ENCODE measurements around the gene ANKLE1.

The ANKLE1 gene

DNA sequence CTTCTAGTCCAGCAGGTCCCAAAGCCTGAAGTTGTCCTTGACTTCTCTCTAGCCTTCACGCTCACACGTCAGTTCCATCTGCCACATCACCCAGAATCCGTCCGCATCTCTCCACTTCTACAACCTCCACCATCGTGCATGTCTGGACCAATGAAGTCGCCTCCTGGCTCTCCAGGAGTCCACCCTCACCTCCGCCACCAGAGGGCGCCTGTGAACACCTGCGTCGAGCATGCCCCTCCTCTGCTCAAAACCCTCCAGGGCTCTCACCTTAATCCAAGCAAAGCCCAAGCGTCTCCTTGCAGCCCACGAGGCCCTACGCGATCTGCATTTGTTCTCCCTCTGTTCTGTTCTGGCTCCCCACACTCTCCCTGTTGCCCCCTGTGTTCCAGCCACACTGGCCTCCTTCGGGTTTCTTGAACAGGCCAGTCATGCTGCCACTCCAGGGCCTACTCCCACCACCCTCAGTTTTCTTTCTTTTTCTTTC, 20.8 kb upstream of the ANKLE1 start:
- 54% methylated on average over 15 of the region's 15 CpGs for WGBS (ENCODE audit: insufficient coverage)
- Histone ChIP-seq H3K4me3 (ENCODE audit: control insufficient read depth in 1 of 7, extremely low read depth in 1 of 7, insufficient read depth in 4 of 7, low read depth in 2 of 7, low read length in 6 of 7) (no peak overlapping the region), H3K27ac (ENCODE audit: insufficient read depth in 1 of 2, low read depth in 1 of 2, low read length in 2 of 2, poor library complexity in 1 of 2, severe bottlenecking in 2 of 2) (no peak overlapping the region), H3K4me1 (ENCODE audit: control extremely low read depth in 1 of 4, control insufficient read depth in 4 of 4, insufficient read depth in 4 of 4, low read length in 3 of 4) (peaks cover 0 to 11% (median 6%) of the 10 kb centered on the region in 4 experiments), H3K9me3 (ENCODE audit: control extremely low read depth in 1 of 5, control insufficient read depth in 4 of 5, insufficient read depth in 2 of 5, low read depth in 1 of 5, low read length in 4 of 5) (peaks cover 0 to 20% (median 12%) of the 10 kb centered on the region in 5 experiments), H3K36me3 (ENCODE audit: control insufficient read depth in 4 of 4, insufficient read depth in 4 of 4, low read length in 3 of 4) (no peaks in the 10 kb centered on the region), H3K27me3 (replicated peaks in 2 of 5; ENCODE audit: control insufficient read depth in 4 of 5, insufficient read depth in 5 of 5, low read length in 4 of 5) (no peaks in the 10 kb centered on the region)
- peak; percentile 82 to 92 (median 90) for DNase-seq
- POLR2A ChIA-PET = no interaction called here
- CTCF ChIA-PET = interaction anchor here (0.7 to 14.3 kb wide), 8 partner anchors 9 to 1333 kb away, joined by 3 to 183 read pairs (median 6); partner anchors contain the start of gene ANKLE1

DNA sequence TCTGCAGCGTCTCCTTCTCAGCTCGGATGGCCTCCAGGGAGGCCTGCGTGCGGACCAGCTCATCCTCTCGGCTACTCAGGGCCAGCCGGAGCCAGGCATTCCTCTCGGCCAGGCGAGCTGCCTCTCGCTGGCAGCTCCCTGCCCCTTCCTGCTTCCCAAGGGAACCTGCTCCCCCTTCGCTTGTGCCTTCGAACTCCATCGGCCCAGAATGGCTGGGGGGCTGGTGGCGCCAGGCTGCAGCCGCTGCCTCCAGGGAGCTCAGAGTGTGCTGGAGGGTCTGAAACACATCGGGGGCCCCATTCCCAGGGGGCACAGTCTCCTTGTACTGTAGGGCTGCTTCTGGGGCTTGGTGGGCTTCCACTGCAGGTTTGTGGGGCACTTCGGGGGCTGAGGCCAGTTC, 19.1 kb upstream of the ANKLE1 start:
- ChIA-PET CTCF (interaction anchor here (1.0 to 14.3 kb wide), 3 partner anchors 23 to 127 kb away, joined by 3 to 183 read pairs (median 3); partner anchors contain the start of gene ANKLE1), POLR2A (no interaction called here)
- Histone ChIP-seq H3K4me3 (ENCODE audit: control insufficient read depth in 1 of 7, extremely low read depth in 1 of 7, insufficient read depth in 4 of 7, low read depth in 2 of 7, low read length in 6 of 7) (no peak overlapping the region), H3K4me1 (ENCODE audit: control extremely low read depth in 1 of 4, control insufficient read depth in 4 of 4, insufficient read depth in 4 of 4, low read length in 3 of 4) (peaks cover 5 to 22% (median 15%) of the 10 kb centered on the region in 4 experiments), H3K9me3 (ENCODE audit: control extremely low read depth in 1 of 5, control insufficient read depth in 4 of 5, insufficient read depth in 2 of 5, low read depth in 1 of 5, low read length in 4 of 5) (peaks cover 0 to 20% (median 12%) of the 10 kb centered on the region in 5 experiments), H3K27ac (ENCODE audit: insufficient read depth in 1 of 2, low read depth in 1 of 2, low read length in 2 of 2, poor library complexity in 1 of 2, severe bottlenecking in 2 of 2) (no peak overlapping the region), H3K36me3 (ENCODE audit: control insufficient read depth in 4 of 4, insufficient read depth in 4 of 4, low read length in 3 of 4) (no peaks in the 10 kb centered on the region), H3K27me3 (replicated peaks in 2 of 5; ENCODE audit: control insufficient read depth in 4 of 5, insufficient read depth in 5 of 5, low read length in 4 of 5) (no peaks in the 10 kb centered on the region)
- DNase-seq = no peak
- 89% methylated on average over 8 of the region's 16 CpGs for WGBS (ENCODE audit: insufficient coverage)

DNA sequence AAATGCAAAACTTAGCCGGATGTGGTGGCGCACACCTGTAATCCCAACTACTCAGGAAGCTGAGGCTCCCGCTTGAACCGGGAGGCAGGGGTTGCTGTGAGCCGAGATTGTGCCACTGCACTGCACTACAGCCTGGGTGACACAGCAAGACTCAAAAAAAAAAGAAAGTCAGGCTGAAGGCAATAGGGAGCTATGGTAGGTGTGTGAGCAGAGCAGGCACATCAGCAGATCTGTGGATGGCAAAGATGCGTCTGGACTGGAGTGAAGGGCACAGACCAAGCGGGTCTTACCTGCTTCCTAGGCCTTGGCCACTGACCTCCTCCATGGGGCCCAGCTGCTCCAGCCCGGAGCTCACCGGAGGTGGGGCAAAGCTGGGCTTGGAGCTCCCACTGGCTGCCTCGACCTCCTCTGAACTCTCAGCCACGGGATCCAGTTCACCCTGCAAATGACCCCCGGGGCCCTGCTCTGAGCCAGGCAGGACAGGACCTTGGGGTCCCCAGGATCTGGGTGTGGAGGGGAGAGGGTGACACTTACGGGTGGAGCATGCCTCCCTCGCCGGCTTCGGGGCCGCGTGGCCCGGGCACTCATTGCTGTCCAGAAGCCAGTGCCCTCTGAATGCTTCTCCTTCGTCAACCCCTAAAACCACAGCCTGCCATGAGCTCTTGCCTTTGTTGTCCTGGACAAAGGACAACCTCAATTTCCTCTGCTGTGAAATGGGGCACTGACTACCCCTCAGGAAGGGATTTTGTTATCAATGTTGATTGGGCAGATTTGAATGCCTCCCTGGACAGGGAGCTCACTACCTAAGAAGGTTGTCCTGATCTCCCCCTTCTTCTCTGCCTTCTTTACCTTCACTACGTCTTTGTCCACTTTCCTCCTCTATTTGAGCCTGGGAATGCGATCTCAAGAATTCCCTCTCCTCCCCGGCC, 17.7 kb upstream of the ANKLE1 start:
- POLR2A ChIA-PET = no interaction called here
- Histone ChIP-seq H3K36me3 (ENCODE audit: control insufficient read depth in 4 of 4, insufficient read depth in 4 of 4, low read length in 3 of 4) (peaks cover 0 to 5% (median 2%) of the 10 kb centered on the region in 4 experiments), H3K27ac (ENCODE audit: insufficient read depth in 1 of 2, low read depth in 1 of 2, low read length in 2 of 2, poor library complexity in 1 of 2, severe bottlenecking in 2 of 2) (no peak overlapping the region), H3K4me1 (ENCODE audit: control extremely low read depth in 1 of 4, control insufficient read depth in 4 of 4, insufficient read depth in 4 of 4, low read length in 3 of 4) (peaks cover 10 to 34% (median 25%) of the 10 kb centered on the region in 4 experiments), H3K9me3 (ENCODE audit: control extremely low read depth in 1 of 5, control insufficient read depth in 4 of 5, insufficient read depth in 2 of 5, low read depth in 1 of 5, low read length in 4 of 5) (peaks cover 0 to 16% (median 11%) of the 10 kb centered on the region in 5 experiments), H3K4me3 (ENCODE audit: control insufficient read depth in 1 of 7, extremely low read depth in 1 of 7, insufficient read depth in 4 of 7, low read depth in 2 of 7, low read length in 6 of 7) (no peak overlapping the region), H3K27me3 (replicated peaks in 2 of 5; ENCODE audit: control insufficient read depth in 4 of 5, insufficient read depth in 5 of 5, low read length in 4 of 5) (no peaks in the 10 kb centered on the region)
- DNase-seq = no peak
- 96% methylated on average over 15 of the region's 23 CpGs for WGBS (ENCODE audit: insufficient coverage)
- CTCF ChIA-PET = interaction anchor here (0.6 to 14.3 kb wide), 8 partner anchors 8 to 1151 kb away, joined by 3 to 183 read pairs (median 4); partner anchors contain the start of gene ANKLE1

DNA sequence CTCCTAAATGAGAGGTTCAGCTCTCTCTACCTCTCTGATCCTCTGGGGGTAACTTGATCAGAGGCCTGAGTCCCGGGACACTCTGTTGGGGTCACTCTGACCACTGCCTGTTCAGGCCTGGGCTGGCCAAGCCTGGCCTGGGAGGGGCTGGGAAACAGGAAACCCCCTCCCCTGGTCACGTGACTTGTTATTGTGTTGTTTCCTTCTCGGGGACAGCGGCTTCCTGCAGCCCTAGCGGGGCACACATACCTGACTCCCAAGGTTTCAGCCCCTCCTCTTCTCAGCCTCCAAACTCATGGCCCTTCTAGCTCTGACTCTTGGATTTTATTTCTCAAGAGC, 17.1 kb upstream of the ANKLE1 start, which contains the start of gene USHBP1:
Gene USHBP1 (minus strand): TSS at position 105 of the 339 bp plus-strand sequence. CDS start 446 bp downstream, outside the sequence.
- H3K4me1 ChIP-seq (ENCODE audit: control extremely low read depth in 1 of 4, control insufficient read depth in 4 of 4, insufficient read depth in 4 of 4, low read length in 3 of 4) = peaks cover 10 to 34% (median 25%) of the 10 kb centered on the region in 4 experiments
- WGBS (ENCODE audit: insufficient coverage) = 27% methylated on average over 4 of the region's 5 CpGs
- H3K4me3 ChIP-seq (ENCODE audit: control insufficient read depth in 1 of 7, extremely low read depth in 1 of 7, insufficient read depth in 4 of 7, low read depth in 2 of 7, low read length in 6 of 7) = no peak within 1 kb of the TSS
- no peak within 1 kb of the TSS for H3K27ac ChIP-seq (ENCODE audit: insufficient read depth in 1 of 2, low read depth in 1 of 2, low read length in 2 of 2, poor library complexity in 1 of 2, severe bottlenecking in 2 of 2)
- H3K9me3 ChIP-seq (ENCODE audit: control extremely low read depth in 1 of 5, control insufficient read depth in 4 of 5, insufficient read depth in 2 of 5, low read depth in 1 of 5, low read length in 4 of 5) = peaks cover 0 to 10% (median 6%) of the 10 kb centered on the region in 5 experiments
- DNase-seq = no peak
- CTCF ChIA-PET = interaction anchor here (0.9 to 14.3 kb wide), 7 partner anchors 9 to 125 kb away, joined by 3 to 183 read pairs (median 4); partner anchors contain the start of gene ANKLE1
- no peaks in the 10 kb centered on the region for H3K27me3 ChIP-seq (replicated peaks in 2 of 5; ENCODE audit: control insufficient read depth in 4 of 5, insufficient read depth in 5 of 5, low read length in 4 of 5)
- peaks cover 0 to 7% (median 4%) of the 10 kb centered on the region in 4 experiments for H3K36me3 ChIP-seq (ENCODE audit: control insufficient read depth in 4 of 4, insufficient read depth in 4 of 4, low read length in 3 of 4)
- POLR2A ChIA-PET = no interaction called here

DNA sequence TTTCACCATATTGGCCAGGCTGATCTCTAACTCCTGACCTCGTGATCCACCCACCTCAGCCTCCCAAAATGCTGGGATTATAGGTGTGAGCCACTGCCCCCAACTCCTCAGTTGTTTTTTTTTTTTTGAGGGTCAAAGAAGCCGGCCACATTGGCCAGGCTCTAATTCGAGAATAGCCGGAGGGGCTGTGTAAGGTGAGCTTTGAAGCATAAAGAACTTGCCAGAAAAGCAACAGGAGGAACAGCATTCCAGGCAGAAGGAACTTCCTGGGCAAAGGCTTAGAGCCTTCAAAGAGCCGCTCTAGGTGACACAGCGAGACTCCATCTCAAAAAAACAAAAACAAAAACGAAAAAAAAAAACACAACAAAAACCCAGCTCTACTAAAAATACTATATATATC, 15.7 kb upstream of the ANKLE1 start:
- DNase-seq = no peak
- Histone ChIP-seq H3K4me1 (ENCODE audit: control extremely low read depth in 1 of 4, control insufficient read depth in 4 of 4, insufficient read depth in 4 of 4, low read length in 3 of 4) (peaks cover 10 to 33% (median 25%) of the 10 kb centered on the region in 4 experiments), H3K27me3 (replicated peaks in 2 of 5; ENCODE audit: control insufficient read depth in 4 of 5, insufficient read depth in 5 of 5, low read length in 4 of 5) (no peaks in the 10 kb centered on the region), H3K4me3 (ENCODE audit: control insufficient read depth in 1 of 7, extremely low read depth in 1 of 7, insufficient read depth in 4 of 7, low read depth in 2 of 7, low read length in 6 of 7) (no peak overlapping the region), H3K36me3 (ENCODE audit: control insufficient read depth in 4 of 4, insufficient read depth in 4 of 4, low read length in 3 of 4) (peaks cover 2 to 9% (median 6%) of the 10 kb centered on the region in 4 experiments), H3K9me3 (ENCODE audit: control extremely low read depth in 1 of 5, control insufficient read depth in 4 of 5, insufficient read depth in 2 of 5, low read depth in 1 of 5, low read length in 4 of 5) (no peaks in the 10 kb centered on the region), H3K27ac (ENCODE audit: insufficient read depth in 1 of 2, low read depth in 1 of 2, low read length in 2 of 2, poor library complexity in 1 of 2, severe bottlenecking in 2 of 2) (peak overlapping the region in 1 of 2 experiments; percentile 75)
- ChIA-PET CTCF (interaction anchor here (2.8 to 14.3 kb wide), 2 partner anchors 20 to 51 kb away, joined by 11 to 183 read pairs; partner anchors contain the start of genes ANKLE1 and USE1), POLR2A (no interaction called here)
- 100% methylated on average over 4 of the region's 7 CpGs for WGBS (ENCODE audit: insufficient coverage)

DNA sequence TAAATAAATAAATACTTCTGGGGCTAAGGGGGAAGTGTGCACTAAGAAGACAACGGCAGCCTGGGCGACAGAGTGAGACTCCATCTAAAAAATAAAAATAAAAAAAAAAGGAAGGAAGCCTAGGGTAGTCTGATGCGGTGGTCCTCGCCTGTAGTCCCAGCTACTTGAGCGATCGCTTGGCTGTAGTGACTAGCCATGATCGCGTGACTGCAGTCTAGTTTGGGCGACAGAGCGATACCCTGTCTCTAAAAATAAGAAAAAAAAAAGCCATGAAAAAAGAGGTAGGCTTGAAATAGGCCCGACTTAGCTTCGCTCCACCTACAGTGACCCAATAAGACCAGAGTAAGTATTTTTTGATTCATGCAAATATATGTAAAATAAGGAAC, 15.1 kb upstream of the ANKLE1 start:
- DNase-seq = peak; percentile 75 to 93 (median 83)
- Histone ChIP-seq H3K4me3 (ENCODE audit: control insufficient read depth in 1 of 7, extremely low read depth in 1 of 7, insufficient read depth in 4 of 7, low read depth in 2 of 7, low read length in 6 of 7) (peak overlapping the region in 6 of 7 experiments; percentile 32 to 100 (median 54)), H3K9me3 (ENCODE audit: control extremely low read depth in 1 of 5, control insufficient read depth in 4 of 5, insufficient read depth in 2 of 5, low read depth in 1 of 5, low read length in 4 of 5) (no peaks in the 10 kb centered on the region), H3K4me1 (ENCODE audit: control extremely low read depth in 1 of 4, control insufficient read depth in 4 of 4, insufficient read depth in 4 of 4, low read length in 3 of 4) (peaks cover 10 to 32% (median 25%) of the 10 kb centered on the region in 4 experiments), H3K27ac (ENCODE audit: insufficient read depth in 1 of 2, low read depth in 1 of 2, low read length in 2 of 2, poor library complexity in 1 of 2, severe bottlenecking in 2 of 2) (peak overlapping the region; percentile 70 to 75), H3K36me3 (ENCODE audit: control insufficient read depth in 4 of 4, insufficient read depth in 4 of 4, low read length in 3 of 4) (peaks cover 5 to 12% (median 11%) of the 10 kb centered on the region in 4 experiments), H3K27me3 (replicated peaks in 2 of 5; ENCODE audit: control insufficient read depth in 4 of 5, insufficient read depth in 5 of 5, low read length in 4 of 5) (no peaks in the 10 kb centered on the region)
- CTCF ChIA-PET = interaction anchor here (0.6 to 14.3 kb wide), 5 partner anchors 14 to 51 kb away, joined by 3 to 183 read pairs (median 3); partner anchors contain the start of genes ANKLE1 and USE1
- POLR2A ChIA-PET = interaction anchor here (0.7 to 1.0 kb wide), 2 partner anchors 31 to 51 kb away, joined by 3 read pairs; partner anchors contain the start of gene USE1
- WGBS (ENCODE audit: insufficient coverage) = 36% methylated on average over 3 of the region's 12 CpGs

Data from common myeloid progenitor, CD34-positive (primary cell).